K562 (cell line): ENCODE measurements around the gene PRKACA. TPM values are rescaled to one million over a fixed set of nuclear protein-coding genes. Genes with fewer than 3 reads are reported as not detected.

Experiments used
- BRCA1 ChIP-seq, 2 experiments: fragments of 450-650 bp in 1 of 2; sonication (generic) in 1 of 2; formaldehyde crosslinking in 1 of 2; IDR thresholded peaks; 2 replicates each; pipeline versions ENCODE4 v1.5.0 to v1.6.1; 2017 to 2020; ENCODE audit warnings: mild to moderate bottlenecking in 1 of 2, missing genetic modification reagents in 1 of 2
- DDX20 ChIP-seq: fragments of 450-650 bp; IDR thresholded peaks from 2 replicates; pipeline ENCODE4 v1.6.1; 2016; ENCODE audit warnings: missing genetic modification characterization, low read depth, mild to moderate bottlenecking, missing compliant biosample characterization, moderate library complexity
- E2F8 ChIP-seq: fragments of 450-650 bp; IDR thresholded peaks from 2 replicates; pipeline ENCODE4 v1.7.1; 2018; ENCODE audit warnings: mild to moderate bottlenecking, low read depth; ENCODE audit not compliant: partially characterized antibody
- ELK3 ChIP-seq: fragments of 450-650 bp; formaldehyde crosslinking; IDR thresholded peaks from 2 replicates; pipeline ENCODE4 v1.4.0; 2020; ENCODE audit warnings: mild to moderate bottlenecking
- HOXB6 ChIP-seq: fragments of 250-450 bp; sonication (Bioruptor Pico); IDR thresholded peaks from 2 replicates; pipeline ENCODE4 v1.5.1; 2022; ENCODE audit warnings: mild to moderate bottlenecking, borderline replicate concordance
- HSF4 ChIP-seq: fragments of 250-450 bp; sonication (Bioruptor Pico); IDR thresholded peaks from 2 replicates; pipeline ENCODE4 v2.1.2; 2022; ENCODE audit warnings: mild to moderate bottlenecking, moderate library complexity, borderline replicate concordance
- KLF13 ChIP-seq: fragments of 450-650 bp; IDR thresholded peaks from 2 replicates; pipeline ENCODE4 v1.6.1; 2016; ENCODE audit warnings: missing genetic modification characterization, low read depth, mild to moderate bottlenecking, missing compliant biosample characterization, moderate library complexity, borderline replicate concordance
- MXD1 ChIP-seq: fragments of 250-450 bp; sonication (Bioruptor Pico); IDR thresholded peaks from 2 replicates; pipeline ENCODE4 v1.8.0; 2021; ENCODE audit warnings: borderline replicate concordance, mild to moderate bottlenecking, moderate library complexity; ENCODE audit not compliant: poor library complexity, severe bottlenecking
- NFATC3 ChIP-seq: fragments of 450-650 bp; IDR thresholded peaks from 2 replicates; pipeline ENCODE4 v1.6.1; 2017; ENCODE audit warnings: mild to moderate bottlenecking
- NFIX ChIP-seq: fragments of 250-450 bp; sonication (Bioruptor Pico); IDR thresholded peaks from 2 replicates; pipeline ENCODE4 v1.4.0; 2020; ENCODE audit warnings: low read depth, mild to moderate bottlenecking, moderate library complexity
- PTBP1 ChIP-seq: fragments of 200-400 bp; formaldehyde crosslinking; IDR thresholded peaks from 2 replicates; pipeline ENCODE4 v1.6.1; 2017; ENCODE audit warnings: low read depth, low read length
- RBM22 ChIP-seq: fragments of 200-400 bp; formaldehyde crosslinking; IDR thresholded peaks from 2 replicates; pipeline ENCODE4 v1.6.1; 2018; ENCODE audit warnings: low read length, low read depth; ENCODE audit not compliant: poor library complexity, severe bottlenecking
- ZNF197 ChIP-seq: fragments of 200-800 bp; sonication (Bioruptor generic); IDR thresholded peaks from 2 replicates; pipeline ENCODE4 v1.6.1; 2016; ENCODE audit warnings: low read depth, missing genetic modification characterization, missing compliant biosample characterization
- ZNF395 ChIP-seq: fragments of 200-800 bp; sonication (Bioruptor generic); IDR thresholded peaks from 2 replicates; pipeline ENCODE4 v1.6.1; 2017; ENCODE audit warnings: missing genetic modification characterization, missing compliant biosample characterization
- ZNF507 ChIP-seq: conservative IDR thresholded peaks from 2 replicates; pipeline ENCODE4 v1.6.1; 2017; ENCODE audit warnings: missing genetic modification characterization, missing compliant biosample characterization
- ZZZ3 ChIP-seq: fragments of 450-650 bp; IDR thresholded peaks from 2 replicates; pipeline ENCODE4 v1.6.1; 2016; ENCODE audit warnings: antibody characterized with exemption, mild to moderate bottlenecking, moderate library complexity
- polyA plus RNA-seq, 8 experiments: library from polyadenylated mRNA; depleted of rRNA in 4 of 8; stranded (reverse) in 5 of 8; unstranded in 3 of 8; fragments of >200 nt; fragmentation: Nextera tagmentation in 2 of 8; fragmentation: Illumina TruSeq in 1 of 8; extraction: Ambion mirVana in 2 of 8; extraction: Trizol in 1 of 8; gene quantifications; 2 replicates each; pipeline versions ENCODE4 v1.2.1 to v1.2.3, GENCODE V29; 2011 to 2014; ENCODE audit warnings: inconsistent platforms in 1 of 8, missing spikeins in 1 of 8
- total RNA-seq, 7 experiments: library from RNA; depleted of rRNA in 6 of 7; stranded (reverse); fragments of >200 nt in 6 of 7; fragmentation: Illumina TruSeq in 2 of 7; extraction: Trizol in 2 of 7; gene quantifications; 2 replicates each; pipeline versions ENCODE4 v1.2.1 to v1.2.3, GENCODE V29; 2011 to 2021; ENCODE audit warnings: low replicate concordance in 1 of 7
- TF ChIP-seq, protein P1 (sequence below): sonication (generic); formaldehyde crosslinking; IDR thresholded peaks from 2 replicates; pipeline ENCODE4 v1.8.0; 2022; ENCODE audit warnings: missing genetic modification reagents, mild to moderate bottlenecking, moderate library complexity, borderline replicate concordance

The PRKACA gene
- total and polyA plus RNA-seq, 9 of the 15 experiments (the other 6 are each of a cell fraction or from before 2014, with no cell fraction given): 1.2 to 63.1 (median 13.0) TPM

- TF ChIP-seq E2F8 (no peak), NFATC3 (0 out of 2 replicates have a peak, but pooled peaks have one; percentile 48), ELK3 (no peak), ZNF395 (CRISPR knock-in tag) (peak; percentile 67), HOXB6 (no peak), PTBP1 (no peak), ZNF507 (tag) (no peak), HSF4 (CRISPR knock-in tag) (no peak), ZZZ3 (no peak), RBM22 (no peak), BRCA1 (IDR thresholded peaks at IDR 0.05) (no peak), BRCA1 (CRISPR knock-in tag; IDR thresholded peaks at IDR 0.05) (no peak), KLF13 (tag) (no peak), DDX20 (0 out of 2 replicates have a peak, but pooled peaks have one; percentile 25), NFIX (CRISPR knock-in tag) (no peak), MXD1 (CRISPR knock-in tag) (no peak), ZNF197 (CRISPR knock-in tag) (0 out of 2 replicates have a peak, but pooled peaks have one; percentile 44)
- TF ChIP-seq, protein P1, sequence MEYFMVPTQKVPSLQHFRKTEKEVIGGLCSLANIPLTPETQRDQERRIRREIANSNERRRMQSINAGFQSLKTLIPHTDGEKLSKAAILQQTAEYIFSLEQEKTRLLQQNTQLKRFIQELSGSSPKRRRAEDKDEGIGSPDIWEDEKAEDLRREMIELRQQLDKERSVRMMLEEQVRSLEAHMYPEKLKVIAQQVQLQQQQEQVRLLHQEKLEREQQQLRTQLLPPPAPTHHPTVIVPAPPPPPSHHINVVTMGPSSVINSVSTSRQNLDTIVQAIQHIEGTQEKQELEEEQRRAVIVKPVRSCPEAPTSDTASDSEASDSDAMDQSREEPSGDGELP (CRISPR knock-in tag): peak; percentile 71
Observed at GRCh38 chr19:14142262-14143190, 25.0 kb upstream of the PRKACA start (continued).
